CD8-positive, alpha-beta memory T cell (primary cell): ENCODE data around the gene GIMAP6. TPM values are rescaled to one million over a fixed set of nuclear protein-coding genes. Genes with fewer than 3 reads are reported as not detected.
"Not testable (repeated sequence)": the region's sequence is repeated elsewhere in the genome, so short reads cannot be mapped to it uniquely, and the experiment has no call there.

ENCODE experiments used
- CTCF ChIA-PET: fragments of 350-600 bp; sonication (Branson Sonifier 250); formaldehyde crosslinking; loops from one replicate; lab custom pipeline; 2021; ENCODE audit warnings: antibody characterized with exemption; lab: Charles Lee
- POLR2A ChIA-PET: fragments of 350-600 bp; sonication (Branson Sonifier 250); formaldehyde crosslinking; loops from one replicate; lab custom pipeline; 2021; ENCODE audit warnings: antibody characterized with exemption; lab: Charles Lee
- DNase-seq, 5 donors: peaks; one replicate each; pipeline versions ENCODE4 v3.0.0 to v3.0.0-alpha.2; 2020 to 2022; ENCODE audit warnings: mixed read lengths in 1 of 5
- H3K27ac ChIP-seq: one replicate; pipeline ENCODE4 v1.7.0; 2013; ENCODE audit warnings: low read depth, mild to moderate bottlenecking, low read length, moderate library complexity
- H3K27me3 ChIP-seq: 2 replicates; pipeline ENCODE4 v1.7.0; 2013; ENCODE audit warnings: low read length, mild to moderate bottlenecking; ENCODE audit not compliant: insufficient read depth, poor library complexity, severe bottlenecking
- H3K36me3 ChIP-seq: 2 replicates; pipeline ENCODE4 v1.7.0; 2013; ENCODE audit warnings: mild to moderate bottlenecking, low read length, moderate library complexity; ENCODE audit not compliant: insufficient read depth
- H3K4me1 ChIP-seq: 2 replicates; pipeline ENCODE4 v1.7.0; 2013; ENCODE audit warnings: mild to moderate bottlenecking, low read length, moderate library complexity; ENCODE audit not compliant: insufficient read depth
- H3K4me3 ChIP-seq: 2 replicates; pipeline ENCODE4 v1.7.0; 2013; ENCODE audit warnings: mild to moderate bottlenecking, low read length
- H3K9me3 ChIP-seq: 2 replicates; pipeline ENCODE4 v1.7.0; 2013; ENCODE audit warnings: mild to moderate bottlenecking, low read length
- H3K27ac Mint-ChIP-seq, 8 donors: one replicate each; pipeline ENCODE4 v1.8.0; 2020 to 2021; ENCODE audit warnings: mixed read lengths in 8 of 8, mild to moderate bottlenecking in 6 of 8, inconsistent platforms in 3 of 8, moderate library complexity in 3 of 8
- H3K27me3 Mint-ChIP-seq, 2 donors: one replicate each; pipeline ENCODE4 v1.8.0; 2020 to 2021; ENCODE audit warnings: mixed read lengths in 2 of 2, mild to moderate bottlenecking in 1 of 2, moderate library complexity in 1 of 2
- H3K36me3 Mint-ChIP-seq, 3 donors: one replicate each; pipeline ENCODE4 v1.8.0; 2020 to 2021; ENCODE audit warnings: mixed read lengths in 3 of 3, inconsistent platforms in 1 of 3, mild to moderate bottlenecking in 1 of 3
- H3K4me1 Mint-ChIP-seq, 3 donors: one replicate each; pipeline ENCODE4 v1.8.0; 2020 to 2021; ENCODE audit warnings: mixed read lengths in 3 of 3, inconsistent platforms in 1 of 3, mild to moderate bottlenecking in 1 of 3
- H3K4me3 Mint-ChIP-seq, 7 donors: one replicate each; pipeline ENCODE4 v1.8.0; 2020 to 2021; ENCODE audit warnings: mixed read lengths in 7 of 7, mild to moderate bottlenecking in 6 of 7, moderate library complexity in 4 of 7, inconsistent platforms in 2 of 7
- H3K9me3 Mint-ChIP-seq, 5 donors: one replicate each; pipeline ENCODE4 v1.8.0; 2020 to 2022; ENCODE audit warnings: mixed read lengths in 5 of 5, mild to moderate bottlenecking in 3 of 5, moderate library complexity in 2 of 5, inconsistent platforms in 1 of 5
- polyA plus RNA-seq: library from polyadenylated mRNA; unstranded; fragments of 300-500 nt; fragmentation: Illumina TruSeq; gene quantifications from one replicate; pipeline ENCODE4 v1.2.3, GENCODE V29; 2021
- total RNA-seq, 2 experiments: library from RNA; stranded (reverse); gene quantifications; one replicate each; pipeline ENCODE4 v1.2.3, GENCODE V29; 2021

GIMAP6 gene
- total and polyA plus RNA-seq, 3 experiments from 2014 or later = 44.9 to 199 (median 45.8) TPM

GRCh38 chr7:150586068-150586784 is 46.0 kb downstream of the GIMAP6 start:
- H3K9me3 Mint-ChIP-seq = peaks cover 22 to 59% (median 38%) of the 10 kb centered on the region in 5 donors
- peak overlapping the region in 5 of 7 donors; percentile 6 to 57 (median 7) for H3K4me3 Mint-ChIP-seq
- H3K27me3 Mint-ChIP-seq = no peaks in the 10 kb centered on the region
- H3K27me3 ChIP-seq = no peaks in the 10 kb centered on the region
- no peak overlapping the region for H3K4me3 ChIP-seq
- H3K4me1 ChIP-seq = peaks cover 27% of the 10 kb centered on the region
- peak overlapping the region; percentile 6 to 91 (median 66) for H3K27ac Mint-ChIP-seq
- H3K4me1 Mint-ChIP-seq = peaks cover 40 to 72% (median 64%) of the 10 kb centered on the region in 3 donors
- POLR2A ChIA-PET = interaction anchor here (0.6 kb wide), 1 partner anchor 140 kb away, joined by 3 read pairs; no protein-coding TSS in a partner anchor
- no peak overlapping the region for H3K27ac ChIP-seq
- H3K36me3 ChIP-seq = no peaks in the 10 kb centered on the region
- DNase-seq = no peak
- H3K36me3 Mint-ChIP-seq = peaks cover 6 to 46% (median 10%) of the 10 kb centered on the region in 3 donors
- CTCF ChIA-PET = interaction anchor here (1.2 to 2.6 kb wide), 4 partner anchors 17 to 169 kb away, joined by 3 to 6 read pairs (median 6); partner anchors contain the start of gene GIMAP1
- H3K9me3 ChIP-seq = peaks cover 18% of the 10 kb centered on the region

- H3K4me1 Mint-ChIP-seq = peaks cover 37 to 67% (median 61%) of the 10 kb centered on the region in 3 donors
- no peak for DNase-seq
- H3K27ac Mint-ChIP-seq = peak overlapping the region in 7 of 8 donors; percentile 8 to 91 (median 80)
- peaks cover 2 to 46% (median 17%) of the 10 kb centered on the region in 3 donors for H3K36me3 Mint-ChIP-seq
- peaks cover 27% of the 10 kb centered on the region for H3K4me1 ChIP-seq
- H3K27me3 ChIP-seq = no peaks in the 10 kb centered on the region
- H3K4me3 Mint-ChIP-seq = peak overlapping the region in 3 of 7 donors; percentile 6 to 42 (median 15)
- H3K27ac ChIP-seq = no peak overlapping the region
- peaks cover 26% of the 10 kb centered on the region for H3K9me3 ChIP-seq
- no peak overlapping the region for H3K4me3 ChIP-seq
- CTCF ChIA-PET = interaction anchor here (2.6 kb wide), 1 partner anchor 16 kb away, joined by 6 read pairs; no protein-coding TSS in a partner anchor
- H3K36me3 ChIP-seq = no peaks in the 10 kb centered on the region
- no peaks in the 10 kb centered on the region for H3K27me3 Mint-ChIP-seq
- peaks cover 27 to 61% (median 42%) of the 10 kb centered on the region in 5 donors for H3K9me3 Mint-ChIP-seq
- POLR2A ChIA-PET = no interaction called here
These were observed 47.0 kb downstream of the GIMAP6 start for GRCh38 chr7:150585199-150585598.

DNA sequence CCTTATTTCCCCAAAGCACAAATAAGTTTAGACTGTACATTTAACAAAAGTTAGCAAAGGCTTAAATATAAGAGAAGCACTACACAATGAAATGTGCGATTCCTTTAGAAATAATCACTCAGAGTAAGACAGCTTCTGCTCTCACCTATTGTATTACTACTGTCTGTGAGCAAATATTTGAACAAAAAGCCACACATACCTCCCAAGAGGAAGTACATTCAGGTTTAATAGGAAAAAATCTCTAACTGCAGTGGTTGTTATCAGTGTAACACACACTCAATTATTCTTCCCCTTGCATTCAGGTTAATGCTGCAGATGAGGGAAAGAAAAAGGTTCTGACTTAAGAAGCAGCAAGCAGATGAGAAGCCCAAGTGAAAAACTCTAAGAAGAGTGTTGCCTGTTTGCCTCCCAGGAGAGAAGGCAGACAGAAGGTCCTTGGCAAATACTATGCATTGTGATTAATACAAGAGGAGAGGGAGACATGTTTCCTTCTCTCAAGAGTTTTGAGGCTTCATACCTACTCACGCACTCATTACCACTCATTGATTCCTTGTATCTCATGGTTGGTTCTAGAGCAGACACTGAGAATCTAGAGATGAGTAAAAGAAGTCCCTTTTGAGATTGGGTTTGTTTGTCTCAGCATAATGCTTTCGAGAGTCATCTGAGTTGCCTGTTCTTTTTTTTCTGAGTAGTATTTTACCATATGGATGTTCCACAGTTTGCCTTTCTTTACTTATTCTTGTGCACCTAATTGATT is 51.4 kb downstream of the GIMAP6 start:
- CTCF ChIA-PET = interaction anchor here (1.0 to 1.3 kb wide), 2 partner anchors 109 to 132 kb away, joined by 3 read pairs; no protein-coding TSS in a partner anchor
- Mint-ChIP-seq H3K4me1 (peaks cover 47 to 75% (median 75%) of the 10 kb centered on the region in 3 donors), H3K27me3 (no peaks in the 10 kb centered on the region), H3K4me3 (peak overlapping the region in 2 of 7 donors; percentile 55 to 63), H3K9me3 (peaks cover 43 to 88% (median 76%) of the 10 kb centered on the region in 5 donors), H3K27ac (peak overlapping the region; percentile 65 to 94 (median 90)), H3K36me3 (peaks cover 9 to 71% (median 46%) of the 10 kb centered on the region in 3 donors)
- Histone ChIP-seq H3K4me3 (no peak overlapping the region), H3K36me3 (no peaks in the 10 kb centered on the region), H3K27me3 (no peaks in the 10 kb centered on the region), H3K9me3 (peaks cover 26% of the 10 kb centered on the region), H3K4me1 (peaks cover 5% of the 10 kb centered on the region), H3K27ac (no peak overlapping the region)
- no peak for DNase-seq
- POLR2A ChIA-PET = no interaction called here

DNA sequence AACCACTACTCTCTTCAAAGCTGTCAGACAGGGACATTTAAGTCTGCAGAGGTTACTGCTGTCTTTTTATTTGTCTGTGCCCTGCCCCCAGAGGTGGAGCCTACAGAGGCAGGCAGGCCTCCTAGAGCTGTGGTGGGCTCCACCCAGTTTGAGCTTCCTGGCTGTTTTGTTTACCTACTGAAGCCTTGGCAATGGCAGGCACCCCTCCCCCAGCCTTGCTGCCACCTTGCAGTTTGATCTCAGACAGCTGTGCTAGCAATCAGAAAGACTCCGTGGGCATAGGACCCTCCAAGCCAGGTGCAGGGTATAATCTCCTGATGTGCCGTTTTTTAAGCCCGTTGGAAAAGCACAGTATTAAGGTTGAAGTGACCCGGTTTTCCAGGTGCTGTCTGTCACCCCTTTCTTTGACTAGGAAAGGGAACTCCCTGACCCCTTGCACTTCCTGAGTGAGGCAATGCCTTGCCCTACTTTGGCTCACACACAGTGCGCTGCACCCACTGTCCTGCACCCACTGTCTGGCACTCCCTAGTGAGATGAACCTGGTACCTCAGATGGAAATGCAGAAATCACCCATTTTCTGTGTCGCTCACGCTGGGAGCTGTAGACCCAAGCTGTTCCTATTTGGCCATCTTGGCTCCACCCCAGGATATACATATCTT is 52.1 kb downstream of the GIMAP6 start:
- Mint-ChIP-seq H3K4me3 (peak overlapping the region in 3 of 7 donors; percentile 53 to 63 (median 55)), H3K4me1 (peaks cover 48 to 74% (median 72%) of the 10 kb centered on the region in 3 donors), H3K9me3 (peaks cover 43 to 92% (median 83%) of the 10 kb centered on the region in 5 donors), H3K36me3 (peaks cover 9 to 77% (median 51%) of the 10 kb centered on the region in 3 donors), H3K27ac (peak overlapping the region; percentile 61 to 95 (median 90))
- H3K9me3 ChIP-seq = peaks cover 26% of the 10 kb centered on the region
- CTCF ChIA-PET = interaction anchor here (1.0 kb wide), 1 partner anchor 131 kb away, joined by 3 read pairs; no protein-coding TSS in a partner anchor
- POLR2A ChIA-PET, H3K27me3 Mint-ChIP-seq, H3K4me1 ChIP-seq, H3K27me3 ChIP-seq, H3K36me3 ChIP-seq, H3K27ac ChIP-seq, H3K4me3 ChIP-seq: not testable (repeated sequence)
- peak in 3 of 5 donors; percentile 2 to 70 (median 31) for DNase-seq

Other genes with a start within 250 kb of the GIMAP6 start
- 10 to 100 TPM; 11.8 to 12.3 TPM for gene GIMAP8, start 181.8 kb downstream of the GIMAP6 start, total RNA-seq
- gene GIMAP8, start 181.8 kb downstream of the GIMAP6 start, polyA plus RNA-seq = 30.1 TPM
- 10 to 100 TPM; 47.3 to 51.4 TPM for gene GIMAP7, start 117.5 kb downstream of the GIMAP6 start, total RNA-seq
- gene GIMAP7, start 117.5 kb downstream of the GIMAP6 start, polyA plus RNA-seq = 861 TPM
- gene GIMAP4, start 65.0 kb downstream of the GIMAP6 start, total RNA-seq = 10 to 100 TPM; 57.3 to 59.3 TPM
- gene GIMAP4, start 65.0 kb downstream of the GIMAP6 start, polyA plus RNA-seq = 577 TPM
- gene GIMAP2, start 53.3 kb upstream of the GIMAP6 start, total RNA-seq = 10 to 100 TPM; 40.4 to 42.9 TPM
- 88.0 TPM for gene GIMAP2, start 53.3 kb upstream of the GIMAP6 start, polyA plus RNA-seq
- 10 to 100 TPM in 1 of 2 experiments, 1 to 10 TPM in 1; 9.8 to 10.0 TPM for gene GIMAP1, start 84.2 kb upstream of the GIMAP6 start, total RNA-seq
- 86.1 TPM for gene GIMAP1, start 84.2 kb upstream of the GIMAP6 start, polyA plus RNA-seq
- 10 to 100 TPM; 63.9 to 70.4 TPM for gene GIMAP5, start 105.0 kb upstream of the GIMAP6 start, total RNA-seq
- 475 TPM for gene GIMAP5, start 105.0 kb upstream of the GIMAP6 start, polyA plus RNA-seq
- gene TMEM176B, start 168.0 kb upstream of the GIMAP6 start, total RNA-seq = under 1 TPM; 0.20 to 0.27 TPM
- not detected for gene TMEM176B, start 168.0 kb upstream of the GIMAP6 start, polyA plus RNA-seq
- gene TMEM176A, start 168.4 kb upstream of the GIMAP6 start, total RNA-seq = under 1 TPM in 1 of 2 experiments, not detected in 1; 0.26 TPM
- gene TMEM176A, start 168.4 kb upstream of the GIMAP6 start, polyA plus RNA-seq = not detected
- not detected for gene AOC1, start 220.1 kb upstream of the GIMAP6 start, total RNA-seq
- not detected for gene AOC1, start 220.1 kb upstream of the GIMAP6 start, polyA plus RNA-seq